OCI-LY3 (cell line): ENCODE results near the gene ZYG11B.

Source experiments
- H2AFZ ChIP-seq: fragments of 200-600, 300-600 bp; shearing (Covaris generic); 2 replicates; pipeline ENCODE4 v1.6.0; 2014; ENCODE audit warnings: antibody characterized with exemption, low read depth, low read length
- H3K27ac ChIP-seq: fragments of 200-600, 300-600 bp; sonication (generic); 2 replicates; pipeline ENCODE4 v1.5.1; 2014; ENCODE audit warnings: mild to moderate bottlenecking, low read length, moderate library complexity, mixed read lengths
- H3K27me3 ChIP-seq: fragments of 200-600, 300-600 bp; sonication (generic); 2 replicates; pipeline ENCODE4 v1.6.1; 2014; ENCODE audit warnings: low read depth, low read length, mixed read lengths
- H3K36me3 ChIP-seq: fragments of 200-600, 300-600 bp; sonication (generic); replicated peaks from 2 replicates; pipeline ENCODE3; 2014; ENCODE audit warnings: low read depth, low read length, mixed read lengths
- H3K4me1 ChIP-seq: fragments of 300-600, 200-600 bp; sonication (generic); 2 replicates; pipeline ENCODE4 v1.6.1; 2014; ENCODE audit warnings: low read length, mixed read lengths
- H3K4me2 ChIP-seq: fragments of 200-600, 300-600 bp; sonication (generic); 2 replicates; pipeline ENCODE4 v1.6.1; 2014; ENCODE audit warnings: low read length, mixed read lengths
- H3K4me3 ChIP-seq: fragments of 300-600, 200-600 bp; sonication (generic); 2 replicates; pipeline ENCODE4 v1.5.1; 2014; ENCODE audit warnings: antibody characterized with exemption, mild to moderate bottlenecking, low read length, moderate library complexity
- H3K79me2 ChIP-seq: fragments of 300-600, 200-600 bp; shearing (Covaris generic); 2 replicates; pipeline ENCODE4 v1.6.1; 2014; ENCODE audit warnings: mild to moderate bottlenecking, low read length, mixed read lengths
- H3K9ac ChIP-seq: fragments of 300-600, 200-600 bp; shearing (Covaris generic); 2 replicates; pipeline ENCODE4 v1.6.0; 2014; ENCODE audit warnings: mild to moderate bottlenecking, low read length, moderate library complexity
- H3K9me3 ChIP-seq: fragments of 200-600, 300-600 bp; shearing (Covaris generic); 2 replicates; pipeline ENCODE4 v1.6.1; 2014; ENCODE audit warnings: low read length, mixed read lengths; ENCODE audit not compliant: insufficient read depth
- H4K20me1 ChIP-seq: fragments of 200-600, 300-600 bp; sonication (generic); 2 replicates; pipeline ENCODE4 v1.6.1; 2016; ENCODE audit warnings: low read length, mixed read lengths; ENCODE audit not compliant: insufficient read depth
- EZH2phosphoT487 ChIP-seq: fragments of 200-600 bp; shearing (Covaris generic); IDR thresholded peaks from 2 replicates; pipeline ENCODE4 v1.6.1; 2018; ENCODE audit warnings: antibody characterized with exemption, mixed run types, low read depth
- TF ChIP-seq, protein P1 (sequence below): fragments of 200-600, 300-600 bp; sonication (generic); IDR thresholded peaks from 2 replicates; pipeline ENCODE4 v1.5.1; 2014; ENCODE audit warnings: antibody characterized with exemption, low read length, low read depth

Gene ZYG11B

DNA sequence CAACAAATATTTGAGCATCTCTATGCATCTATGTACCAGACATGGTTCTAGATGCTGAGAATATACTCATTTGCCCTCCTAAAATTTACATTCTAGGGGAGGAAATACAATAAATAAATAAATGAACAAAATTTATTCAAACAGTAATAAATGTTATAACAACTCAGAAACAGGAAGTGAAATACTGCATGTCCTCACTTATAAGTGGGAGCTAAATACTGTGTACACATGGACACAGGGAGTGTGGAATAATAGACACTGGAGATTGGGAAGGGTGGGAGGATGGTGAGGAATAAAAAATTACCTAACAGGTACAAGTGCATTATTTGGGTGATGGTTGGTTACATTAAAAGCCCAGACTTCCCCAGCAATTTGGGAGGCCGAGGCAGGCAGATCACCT is 32.4 kb upstream of the ZYG11B start:
- Histone ChIP-seq H3K27me3 (no peaks in the 10 kb centered on the region), H3K4me2 (no peak overlapping the region), H3K36me3 (peaks cover 24% of the 10 kb centered on the region), H3K27ac (no peak overlapping the region), H3K9ac (no peak overlapping the region), H3K9me3 (no peaks in the 10 kb centered on the region), H2AFZ (no peak overlapping the region), H3K4me1 (peaks cover 6% of the 10 kb centered on the region; the same call in 1 of the 2 replicates), H4K20me1 (no peaks in the 10 kb centered on the region), H3K79me2 (peaks cover 64% of the 10 kb centered on the region), H3K4me3 (no peak overlapping the region)
- no peak for TF ChIP-seq EZH2phosphoT487
- TF ChIP-seq, protein P1, sequence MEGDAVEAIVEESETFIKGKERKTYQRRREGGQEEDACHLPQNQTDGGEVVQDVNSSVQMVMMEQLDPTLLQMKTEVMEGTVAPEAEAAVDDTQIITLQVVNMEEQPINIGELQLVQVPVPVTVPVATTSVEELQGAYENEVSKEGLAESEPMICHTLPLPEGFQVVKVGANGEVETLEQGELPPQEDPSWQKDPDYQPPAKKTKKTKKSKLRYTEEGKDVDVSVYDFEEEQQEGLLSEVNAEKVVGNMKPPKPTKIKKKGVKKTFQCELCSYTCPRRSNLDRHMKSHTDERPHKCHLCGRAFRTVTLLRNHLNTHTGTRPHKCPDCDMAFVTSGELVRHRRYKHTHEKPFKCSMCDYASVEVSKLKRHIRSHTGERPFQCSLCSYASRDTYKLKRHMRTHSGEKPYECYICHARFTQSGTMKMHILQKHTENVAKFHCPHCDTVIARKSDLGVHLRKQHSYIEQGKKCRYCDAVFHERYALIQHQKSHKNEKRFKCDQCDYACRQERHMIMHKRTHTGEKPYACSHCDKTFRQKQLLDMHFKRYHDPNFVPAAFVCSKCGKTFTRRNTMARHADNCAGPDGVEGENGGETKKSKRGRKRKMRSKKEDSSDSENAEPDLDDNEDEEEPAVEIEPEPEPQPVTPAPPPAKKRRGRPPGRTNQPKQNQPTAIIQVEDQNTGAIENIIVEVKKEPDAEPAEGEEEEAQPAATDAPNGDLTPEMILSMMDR: no peak

DNA sequence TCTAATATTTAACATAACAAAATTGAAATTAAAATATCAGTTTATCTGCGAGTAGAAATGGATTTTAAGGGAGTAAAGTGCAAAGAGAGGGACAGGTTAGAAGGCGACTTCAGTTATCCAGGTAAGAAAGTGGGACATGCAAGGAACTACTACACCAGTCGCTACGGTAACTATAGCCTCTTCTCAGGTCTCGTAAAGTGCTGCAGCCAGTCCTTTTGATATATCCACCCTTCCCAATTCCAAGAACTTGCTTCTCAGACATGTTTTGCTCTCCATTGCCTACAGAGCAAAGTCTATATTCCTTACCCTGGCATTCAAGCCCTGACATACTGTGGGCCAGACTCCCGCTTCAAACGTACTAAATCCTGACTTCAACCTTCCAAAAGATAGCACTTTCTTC is 30.6 kb upstream of the ZYG11B start:
- no peak overlapping the region for H3K4me3 ChIP-seq
- H3K27me3 ChIP-seq: no peaks in the 10 kb centered on the region
- H3K4me1 ChIP-seq: peaks cover 6% of the 10 kb centered on the region; the same call in 1 of the 2 replicates
- no peak overlapping the region for H3K27ac ChIP-seq
- no peak overlapping the region for H3K4me2 ChIP-seq
- H3K36me3 ChIP-seq: peaks cover 24% of the 10 kb centered on the region
- H3K9me3 ChIP-seq: no peaks in the 10 kb centered on the region
- H2AFZ ChIP-seq: no peak overlapping the region
- no peak overlapping the region for H3K9ac ChIP-seq
- H4K20me1 ChIP-seq: no peaks in the 10 kb centered on the region
- H3K79me2 ChIP-seq: peaks cover 64% of the 10 kb centered on the region
- no peak for TF ChIP-seq EZH2phosphoT487
- TF ChIP-seq, protein P1: no peak

DNA sequence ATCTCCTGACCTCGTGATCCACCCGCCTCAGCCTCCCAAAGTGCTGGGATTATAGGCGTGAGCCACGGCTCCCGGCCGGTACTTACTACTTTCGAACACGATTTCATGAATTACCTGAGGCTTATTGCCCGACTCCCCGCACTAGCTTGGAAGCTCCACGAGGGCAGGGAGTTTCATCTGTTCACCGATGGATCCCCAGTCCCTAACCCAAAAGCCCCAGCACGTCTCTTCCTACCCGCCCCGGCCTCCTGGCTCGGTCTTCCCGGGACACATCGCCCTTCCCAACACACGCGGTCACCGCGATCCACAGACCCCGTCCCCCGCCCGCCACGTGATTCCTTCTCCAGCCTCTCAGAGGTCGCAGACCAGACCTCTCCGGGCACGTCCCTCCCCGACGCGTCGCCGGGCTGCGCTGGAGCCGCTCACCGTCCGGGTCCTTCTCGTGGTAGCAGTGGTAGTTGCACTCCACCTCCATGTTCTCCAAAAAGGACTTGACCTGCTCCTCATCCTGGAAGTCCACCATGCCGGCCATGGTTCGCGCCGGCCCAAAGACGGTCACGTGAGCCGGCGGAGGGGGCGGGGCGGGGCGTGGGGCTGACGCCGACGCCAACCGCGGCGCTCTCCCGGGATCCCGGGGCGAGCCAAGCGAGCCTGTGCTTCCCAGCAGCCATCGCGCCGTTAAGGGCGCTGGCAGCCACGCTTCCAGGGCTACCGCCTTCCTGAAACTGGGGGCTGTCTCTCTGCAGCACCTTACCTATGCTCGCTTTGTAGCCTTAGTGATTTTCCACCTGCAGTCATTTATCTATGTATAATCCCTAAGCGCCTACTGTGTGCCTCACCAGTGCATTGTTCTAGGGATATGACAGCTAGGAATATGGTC is 28.2 kb upstream of the ZYG11B start, which contains the start of gene COA7:
Gene COA7, minus strand, starts transcription at position 553 of the 880 bp plus-strand sequence. Its CDS starts 21 bp downstream, at position 532.
- H3K4me1 ChIP-seq: peaks cover 11% of the 10 kb centered on the region
- peak within 1 kb of the TSS; percentile 92 for H2AFZ ChIP-seq
- peak within 1 kb of the TSS; percentile 34 for H3K27ac ChIP-seq
- peaks cover 10% of the 10 kb centered on the region for H3K36me3 ChIP-seq
- H3K27me3 ChIP-seq: no peaks in the 10 kb centered on the region
- TF ChIP-seq EZH2phosphoT487: no peak
- no peaks in the 10 kb centered on the region for H4K20me1 ChIP-seq
- peak within 1 kb of the TSS; percentile 81 for H3K4me2 ChIP-seq
- H3K9me3 ChIP-seq: no peaks in the 10 kb centered on the region
- H3K9ac ChIP-seq: peak within 1 kb of the TSS; percentile 80
- H3K79me2 ChIP-seq: peaks cover 51% of the 10 kb centered on the region
- H3K4me3 ChIP-seq: peak within 1 kb of the TSS; percentile 87

DNA sequence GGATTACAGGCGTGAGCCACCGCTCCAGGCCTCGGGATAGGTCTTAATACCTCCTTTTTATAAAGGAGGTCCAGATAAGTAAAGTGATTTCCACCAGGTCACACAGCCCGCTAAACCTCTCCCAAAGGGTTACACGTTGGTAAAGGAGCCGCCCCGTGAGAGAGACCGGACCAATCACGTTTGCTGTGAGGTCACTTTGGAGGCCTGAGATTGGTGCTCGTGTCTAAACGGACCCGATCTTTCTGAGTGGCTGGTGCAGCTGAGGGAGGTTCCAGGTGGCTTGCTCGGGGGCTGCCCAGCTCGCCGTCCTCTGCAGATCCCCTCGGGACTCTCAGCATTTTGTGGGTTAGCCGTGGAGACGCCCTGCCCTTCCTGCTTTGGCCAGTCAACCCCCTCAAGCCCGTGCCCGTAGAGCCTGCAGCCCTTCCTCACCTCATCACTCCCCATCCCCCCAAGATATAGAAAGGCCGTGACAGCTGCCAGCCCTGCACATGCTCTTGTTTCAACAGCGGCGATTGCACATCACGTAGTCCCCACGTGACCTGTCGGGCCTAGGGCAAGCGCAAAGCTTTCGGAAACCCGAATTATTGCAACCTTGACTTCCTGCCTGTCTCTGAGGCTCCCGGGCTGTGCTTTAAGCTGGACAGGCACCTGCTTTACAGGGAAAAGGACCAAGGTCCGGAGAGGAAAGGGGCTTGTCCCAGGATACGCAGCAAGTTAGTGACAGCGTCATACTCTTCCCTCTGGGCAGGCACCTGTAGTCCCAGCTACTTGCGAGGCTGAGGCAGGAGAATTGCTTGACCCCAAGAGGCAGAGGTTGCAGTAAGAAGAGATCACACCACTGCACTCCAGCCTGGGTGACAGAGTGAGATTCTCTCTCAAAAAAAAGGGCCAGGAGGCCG is 23.1 kb upstream of the ZYG11B start:
- no peaks in the 10 kb centered on the region for H4K20me1 ChIP-seq
- peak overlapping the region; percentile 78 for H3K27ac ChIP-seq
- peaks cover 12% of the 10 kb centered on the region for H3K4me1 ChIP-seq
- peak overlapping the region; percentile 74 for H3K4me2 ChIP-seq
- peak overlapping the region; percentile 69 for H3K9ac ChIP-seq
- peak overlapping the region; percentile 72 for H3K4me3 ChIP-seq
- H3K36me3 ChIP-seq: no peaks in the 10 kb centered on the region
- H2AFZ ChIP-seq: peak overlapping the region; percentile 47; the same call in 1 of the 2 replicates
- H3K9me3 ChIP-seq: no peaks in the 10 kb centered on the region
- H3K79me2 ChIP-seq: no peaks in the 10 kb centered on the region
- TF ChIP-seq, protein P1: no peak
- TF ChIP-seq EZH2phosphoT487: no peak
- H3K27me3 ChIP-seq: no peaks in the 10 kb centered on the region
